HFF-Myc (cell line): ENCODE data around the gene PARK7.
"Not testable (repeated sequence)": the region's sequence is repeated elsewhere in the genome, so short reads cannot be mapped to it uniquely, and the experiment has no call there.

Source experiments
- DNase-seq: peaks from one replicate; pipeline ENCODE4 v3.0.0-alpha.2; 2011; ENCODE audit warnings: low read depth; ENCODE audit errors: extremely low read depth
- H3K4me3 ChIP-seq: replicated peaks from 2 replicates; pipeline ENCODE4 v1.5.1; 2011; ENCODE audit warnings: low read depth, mild to moderate bottlenecking, control low read depth, low read length
- TF ChIP-seq, protein P1 (sequence below): IDR thresholded peaks from 2 replicates; pipeline ENCODE4 v1.5.1; 2012; ENCODE audit warnings: mild to moderate bottlenecking, low read depth, low read length, control low read depth; ENCODE audit errors: missing control alignments

Gene PARK7

DNA sequence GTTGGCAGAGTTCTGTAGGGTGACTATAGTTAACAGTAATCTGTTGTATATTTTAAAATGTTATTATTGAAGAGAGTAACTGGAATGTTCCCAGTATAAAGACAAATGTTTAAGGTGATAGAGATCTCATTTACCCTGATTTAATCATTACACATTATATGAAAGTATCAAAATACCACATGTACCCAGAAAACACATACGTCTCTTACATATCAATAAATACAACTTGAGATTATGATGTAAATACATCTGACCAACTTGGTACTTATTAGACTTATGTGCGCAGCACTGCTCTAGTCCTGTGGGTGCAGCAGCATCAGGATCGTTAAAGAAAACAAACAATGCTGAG, 670 bp upstream of the PARK7 start:
- no peak for DNase-seq
- TF ChIP-seq, protein P1, sequence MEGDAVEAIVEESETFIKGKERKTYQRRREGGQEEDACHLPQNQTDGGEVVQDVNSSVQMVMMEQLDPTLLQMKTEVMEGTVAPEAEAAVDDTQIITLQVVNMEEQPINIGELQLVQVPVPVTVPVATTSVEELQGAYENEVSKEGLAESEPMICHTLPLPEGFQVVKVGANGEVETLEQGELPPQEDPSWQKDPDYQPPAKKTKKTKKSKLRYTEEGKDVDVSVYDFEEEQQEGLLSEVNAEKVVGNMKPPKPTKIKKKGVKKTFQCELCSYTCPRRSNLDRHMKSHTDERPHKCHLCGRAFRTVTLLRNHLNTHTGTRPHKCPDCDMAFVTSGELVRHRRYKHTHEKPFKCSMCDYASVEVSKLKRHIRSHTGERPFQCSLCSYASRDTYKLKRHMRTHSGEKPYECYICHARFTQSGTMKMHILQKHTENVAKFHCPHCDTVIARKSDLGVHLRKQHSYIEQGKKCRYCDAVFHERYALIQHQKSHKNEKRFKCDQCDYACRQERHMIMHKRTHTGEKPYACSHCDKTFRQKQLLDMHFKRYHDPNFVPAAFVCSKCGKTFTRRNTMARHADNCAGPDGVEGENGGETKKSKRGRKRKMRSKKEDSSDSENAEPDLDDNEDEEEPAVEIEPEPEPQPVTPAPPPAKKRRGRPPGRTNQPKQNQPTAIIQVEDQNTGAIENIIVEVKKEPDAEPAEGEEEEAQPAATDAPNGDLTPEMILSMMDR = no peak
- H3K4me3 ChIP-seq = peak overlapping the region; percentile 83

DNA sequence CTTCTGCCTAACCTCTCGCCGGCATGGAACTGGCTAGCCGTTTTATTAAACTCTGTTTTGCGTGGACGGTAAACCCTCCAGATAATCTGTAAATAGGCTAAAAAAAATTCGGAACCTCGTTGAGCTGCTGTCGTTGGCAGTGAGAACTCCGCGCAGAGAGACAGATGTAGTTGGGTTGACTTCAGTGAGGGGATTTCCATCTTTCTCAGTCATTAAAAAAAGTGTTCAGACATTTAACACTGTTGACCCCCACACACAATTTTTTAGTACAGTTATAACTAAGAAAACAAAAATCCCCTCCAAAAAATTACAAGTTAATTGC, 464 bp downstream of the PARK7 start:
- DNase-seq = no peak
- H3K4me3 ChIP-seq = peak overlapping the region; percentile 83
- TF ChIP-seq, protein P1 = no peak

DNA sequence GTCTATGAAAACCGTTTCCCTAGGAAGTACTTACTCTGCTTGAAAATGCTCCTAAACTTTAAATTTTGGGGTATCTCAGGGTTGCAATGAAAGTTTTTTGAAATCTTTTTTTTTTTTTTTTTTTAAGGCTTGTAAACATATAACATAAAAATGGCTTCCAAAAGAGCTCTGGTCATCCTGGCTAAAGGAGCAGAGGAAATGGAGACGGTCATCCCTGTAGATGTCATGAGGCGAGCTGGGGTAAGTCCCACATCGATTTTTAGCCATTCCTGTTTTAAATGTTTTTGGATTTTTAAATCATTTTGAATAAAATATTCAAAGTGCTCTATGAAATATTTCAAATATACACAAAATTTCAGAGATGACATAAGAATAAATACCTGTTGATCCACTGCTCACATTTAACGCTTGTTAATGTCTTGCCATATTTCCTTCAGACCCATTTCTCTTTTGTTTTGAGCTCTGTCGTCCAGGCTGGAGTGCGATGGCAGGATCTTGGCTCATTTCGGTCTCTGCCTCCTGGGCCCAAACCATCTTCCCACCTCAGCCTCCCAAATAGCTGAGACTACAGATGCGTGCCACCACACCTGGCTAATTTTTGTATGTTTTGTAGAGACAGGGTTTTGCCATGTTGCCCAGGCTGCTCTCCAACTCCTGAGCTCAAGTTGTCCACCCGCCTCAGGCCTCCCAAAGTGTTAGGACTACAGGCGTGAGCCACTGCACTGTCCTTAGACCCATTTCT, 1.3 kb downstream of the PARK7 start:
- TF ChIP-seq, protein P1 = no peak
- H3K4me3 ChIP-seq = peak overlapping the region; percentile 83
- DNase-seq = no peak

DNA sequence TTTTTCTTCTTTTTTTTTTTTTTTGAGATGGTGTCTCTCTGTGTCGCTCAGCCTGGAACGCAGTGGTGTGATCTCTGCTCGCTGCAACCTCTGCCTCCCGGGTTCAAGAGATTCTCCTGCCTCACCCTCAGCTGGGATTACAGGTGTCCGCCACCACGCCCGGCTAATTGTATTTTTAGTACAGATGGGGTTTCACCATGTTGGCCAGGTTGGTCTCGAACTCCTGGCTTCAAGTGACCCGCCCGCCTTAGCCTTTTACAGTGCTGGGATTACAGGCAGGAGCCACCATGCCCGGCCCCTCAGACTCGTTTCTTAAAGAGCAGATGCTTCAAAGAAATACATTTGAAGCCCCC, 1.8 kb downstream of the PARK7 start:
- peak overlapping the region; percentile 83; the same call in 1 of the 2 replicates for H3K4me3 ChIP-seq
- DNase-seq = not testable (repeated sequence)

- H3K4me3 ChIP-seq, DNase-seq: not testable (repeated sequence)
These were observed 2.3 kb downstream of the PARK7 start for GRCh38 chr1:7963841-7964240.

- no peak for DNase-seq
- H3K4me3 ChIP-seq = no peak overlapping the region
- TF ChIP-seq, protein P1 = no peak
These were observed 3.0 kb downstream of the PARK7 start for GRCh38 chr1:7964476-7964875.

- H3K4me3 ChIP-seq = no peak overlapping the region
- TF ChIP-seq, protein P1 = no peak
- DNase-seq = no peak
These were observed 5.7 kb downstream of the PARK7 start for GRCh38 chr1:7967196-7967595.

DNA sequence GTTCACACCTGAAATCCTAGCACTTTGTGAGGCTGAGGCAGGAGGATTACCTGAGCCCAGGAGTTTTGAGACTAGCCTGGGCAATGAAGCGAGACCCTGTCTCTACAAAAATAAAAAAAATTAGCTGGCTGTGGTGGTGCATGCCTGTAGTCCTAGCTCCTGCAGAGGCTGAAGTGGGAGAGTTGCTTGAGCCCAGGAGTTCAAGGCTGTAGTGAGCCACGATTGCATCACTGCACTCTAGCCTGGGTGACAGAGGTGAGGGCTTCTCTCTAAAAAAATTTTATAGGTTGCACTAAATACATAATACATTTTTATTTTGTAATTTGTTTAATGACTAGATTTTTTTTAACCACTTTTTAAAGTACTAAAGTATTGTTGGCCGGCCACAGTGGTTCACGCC, 6.1 kb downstream of the PARK7 start:
- TF ChIP-seq, protein P1 = no peak
- no peak overlapping the region for H3K4me3 ChIP-seq
- DNase-seq = no peak
